K562 (cell line): ENCODE results near the gene RUVBL2. TPM values are rescaled to one million over a fixed set of nuclear protein-coding genes. Genes with fewer than 3 reads are reported as not detected.
"Not testable (repeated sequence)": the region's sequence is repeated elsewhere in the genome, so short reads cannot be mapped to it uniquely, and the experiment has no call there.

Source experiments
- ATAC-seq: fragments of 200-7000 bp; cut with Tn5 transposase; 3 replicates; pipeline ENCODE4 v1.9.1; 2020; ENCODE audit warnings: moderate library complexity
- BruUV-seq: library from RNA; stranded (reverse); fragments of 400-500 nt; replicated peaks from 2 replicates; lab custom pipeline; 2021; lab: Mats Ljungman, UMichigan
- CTCF ChIA-PET: fragments of 300-600 bp; formaldehyde crosslinking; extraction: SDS; loops from one replicate; lab custom pipeline; 2021; ENCODE audit warnings: low intra/inter-chr PET ratio; lab: Yijun Ruan, JAX
- POLR2A ChIA-PET: fragments of 300-600, 350-650 bp; sonication (Branson Sonifier 250); formaldehyde crosslinking; extraction: SDS; loops from one replicate; lab custom pipeline; 2021; ENCODE audit warnings: antibody characterized with exemption, inconsistent platforms; lab: Yijun Ruan, JAX
- DNase-seq, 4 experiments: peaks; one replicate each; pipeline versions ENCODE4 v3.0.0 to v3.0.0-alpha.2; 2011 to 2018; ENCODE audit warnings: low spot score in 3 of 4, mixed read lengths in 3 of 4; ENCODE audit errors: extremely low read depth in 1 of 4
- FAIRE-seq: peaks from 2 replicates; lab custom pipeline; 2011; peaks lifted over from hg19 to GRCh38; lab: Jason Lieb, UNC
- H2AFZ ChIP-seq: 2 replicates; pipeline ENCODE4 v1.6.0; 2011; ENCODE audit warnings: low read depth, low read length, control low read depth, inconsistent platforms
- H3K27ac ChIP-seq: fragments of 200-600 bp; 3 replicates; pipeline ENCODE4 v1.8.0; 2011; ENCODE audit warnings: low read depth, mild to moderate bottlenecking, control low read depth, inconsistent platforms, low read length, moderate library complexity, mixed read lengths; ENCODE audit errors: extremely low read depth
- H3K27me3 ChIP-seq, 2 experiments: fragments of 300-600 bp in 1 of 2; 2 replicates in 1 of 2; 3 replicates in 1 of 2; pipeline versions ENCODE4 v1.6.0 to v1.8.0; 2011; ENCODE audit warnings: inconsistent platforms in 2 of 2, low read length in 2 of 2, mild to moderate bottlenecking in 1 of 2, mixed read lengths in 1 of 2, moderate library complexity in 1 of 2; ENCODE audit not compliant: control insufficient read depth in 2 of 2, insufficient read depth in 2 of 2
- H3K36me3 ChIP-seq: fragments of 300-600 bp; 3 replicates; pipeline ENCODE4 v1.8.0; 2011; ENCODE audit warnings: mild to moderate bottlenecking, low read length, inconsistent platforms; ENCODE audit not compliant: control insufficient read depth, insufficient read depth
- H3K4me1 ChIP-seq, 2 experiments: fragments of 200-600 bp in 1 of 2; replicated peaks in 1 of 2; 2 replicates in 1 of 2; 3 replicates in 1 of 2; pipeline versions ENCODE4 v1.5.1 to v1.8.0; 2011; ENCODE audit warnings: inconsistent platforms in 2 of 2, low read length in 2 of 2, mild to moderate bottlenecking in 1 of 2, mixed read lengths in 1 of 2, moderate library complexity in 1 of 2; ENCODE audit not compliant: control insufficient read depth in 2 of 2, insufficient read depth in 2 of 2
- H3K4me2 ChIP-seq: 2 replicates; pipeline ENCODE4 v1.6.1; 2011; ENCODE audit warnings: low read length, control low read depth, inconsistent platforms, mixed read lengths; ENCODE audit not compliant: insufficient read depth
- H3K4me3 ChIP-seq: fragments of 200-600 bp; sonication (generic), shearing (Covaris generic); 2 replicates; pipeline ENCODE4 v1.5.1; 2016; ENCODE audit warnings: control low read depth, inconsistent platforms
- H3K79me2 ChIP-seq: fragments of 200-600 bp; 3 replicates; pipeline ENCODE4 v1.8.0; 2011; ENCODE audit warnings: low read length, inconsistent platforms; ENCODE audit not compliant: control insufficient read depth, insufficient read depth
- H3K9ac ChIP-seq, 2 experiments: 2 replicates each; pipeline versions ENCODE4 v1.6.0 to v1.6.1; 2011; ENCODE audit warnings: low read depth in 2 of 2, low read length in 2 of 2, control low read depth in 1 of 2, inconsistent platforms in 1 of 2, mild to moderate bottlenecking in 1 of 2, mixed read lengths in 1 of 2; ENCODE audit not compliant: insufficient read depth in 1 of 2
- H3K9me1 ChIP-seq: one replicate; pipeline ENCODE4 v1.6.0; 2011; ENCODE audit warnings: inconsistent platforms, mild to moderate bottlenecking, low read length, moderate library complexity; ENCODE audit not compliant: control insufficient read depth, insufficient read depth
- H3K9me3 ChIP-seq: replicated peaks from 2 replicates; pipeline ENCODE4 v1.5.1; 2011; ENCODE audit warnings: low read depth, low read length, inconsistent platforms; ENCODE audit not compliant: control insufficient read depth, insufficient read depth
- H4K20me1 ChIP-seq: replicated peaks from 2 replicates; pipeline ENCODE4 v1.6.1; 2011; ENCODE audit warnings: low read length, inconsistent platforms, mixed read lengths; ENCODE audit not compliant: control insufficient read depth, insufficient read depth
- WGBS: fragments of 100-300 bp; shearing (Covaris generic); methylation state at CpG from one replicate; pipeline ENCODE4 v1.1.6; 2016; ENCODE audit warnings: low coverage, mixed read lengths; ENCODE audit not compliant: insufficient coverage; ENCODE audit errors: missing lambda C conversion rate; 5-methylcytosine and 5-hydroxymethylcytosine counted together
- in situ Hi-C: fragments of 300-500 bp; cut with MboI; formaldehyde crosslinking; loops from 4 replicates; pipeline ENCODE4 v1.15.0; 2018; ENCODE audit warnings: inconsistent platforms, mixed read lengths
- intact Hi-C: fragments of 100-400 bp; cut with micrococcal nuclease; formaldehyde crosslinking; loops from 2 replicates; pipeline ENCODE4 v1.14.2; 2022
- polyA plus RNA-seq, 8 experiments: library from polyadenylated mRNA; depleted of rRNA in 4 of 8; stranded (reverse) in 5 of 8; unstranded in 3 of 8; fragments of >200 nt; fragmentation: Nextera tagmentation in 2 of 8; fragmentation: Illumina TruSeq in 1 of 8; extraction: Ambion mirVana in 2 of 8; extraction: Trizol in 1 of 8; gene quantifications; 2 replicates each; pipeline versions ENCODE4 v1.2.1 to v1.2.3, GENCODE V29; 2011 to 2014; ENCODE audit warnings: inconsistent platforms in 1 of 8, missing spikeins in 1 of 8
- total RNA-seq, 7 experiments: library from RNA; depleted of rRNA in 6 of 7; stranded (reverse); fragments of >200 nt in 6 of 7; fragmentation: Illumina TruSeq in 2 of 7; extraction: Trizol in 2 of 7; gene quantifications; 2 replicates each; pipeline versions ENCODE4 v1.2.1 to v1.2.3, GENCODE V29; 2011 to 2021; ENCODE audit warnings: low replicate concordance in 1 of 7

The RUVBL2 gene
- total and polyA plus RNA-seq, 9 of the 15 experiments (the other 6 are each of a cell fraction or from before 2014, with no cell fraction given), result 71.4 to 453 (median 237) TPM

- BruUV-seq, H3K9me3 ChIP-seq, POLR2A ChIA-PET, H3K4me3 ChIP-seq, intact Hi-C loops, H3K4me2 ChIP-seq, FAIRE-seq, H4K20me1 ChIP-seq, H2AFZ ChIP-seq, DNase-seq, H3K9me1 ChIP-seq, H3K9ac ChIP-seq, H3K27ac ChIP-seq, ATAC-seq, H3K27me3 ChIP-seq, in situ Hi-C loops, H3K36me3 ChIP-seq, H3K79me2 ChIP-seq, CTCF ChIA-PET: not testable (repeated sequence)
- 34% methylated on average over 7 of the region's 23 CpGs for WGBS
- H3K4me1 ChIP-seq, result peaks cover 6 to 11% of the 10 kb centered on the region in 2 experiments; a peak in 4 of 5 replicates
Measured at GRCh38 chr19:49025599-49025998, 31.9 kb downstream of the RUVBL2 start.

- FAIRE-seq, H3K4me3 ChIP-seq, H3K79me2 ChIP-seq, H3K27me3 ChIP-seq, H4K20me1 ChIP-seq, H3K27ac ChIP-seq, intact Hi-C loops, H2AFZ ChIP-seq, H3K9ac ChIP-seq, H3K9me3 ChIP-seq, H3K4me2 ChIP-seq, H3K36me3 ChIP-seq, BruUV-seq, CTCF ChIA-PET, in situ Hi-C loops, ATAC-seq, H3K9me1 ChIP-seq, DNase-seq, H3K4me1 ChIP-seq: not testable (repeated sequence)
- WGBS, result 20% methylated on average over 1 of the region's 9 CpGs
- POLR2A ChIA-PET, result interaction anchor here (0.6 to 0.8 kb wide), 2 partner anchors 9 to 47 kb away, joined by 3 read pairs; no protein-coding TSS in a partner anchor
Measured at GRCh38 chr19:49028686-49029085, 35.0 kb downstream of the RUVBL2 start.

GRCh38 chr19:49029749-49030148 is 36.1 kb downstream of the RUVBL2 start:
- DNase-seq, H2AFZ ChIP-seq, H4K20me1 ChIP-seq, H3K27ac ChIP-seq, in situ Hi-C loops, H3K4me1 ChIP-seq, CTCF ChIA-PET, FAIRE-seq, POLR2A ChIA-PET, H3K27me3 ChIP-seq, H3K9me1 ChIP-seq, H3K4me2 ChIP-seq, ATAC-seq, H3K36me3 ChIP-seq, intact Hi-C loops, H3K9me3 ChIP-seq, BruUV-seq, H3K9ac ChIP-seq, H3K4me3 ChIP-seq, H3K79me2 ChIP-seq: not testable (repeated sequence)
- 48% methylated on average over 7 of the region's 14 CpGs for WGBS

GRCh38 chr19:49030323-49030722 is 36.6 kb downstream of the RUVBL2 start:
- intact Hi-C loops, POLR2A ChIA-PET, H3K79me2 ChIP-seq, H3K9me1 ChIP-seq, H3K9ac ChIP-seq, H3K9me3 ChIP-seq, H4K20me1 ChIP-seq, H3K36me3 ChIP-seq, H3K4me2 ChIP-seq, DNase-seq, in situ Hi-C loops, BruUV-seq, H2AFZ ChIP-seq, H3K27me3 ChIP-seq, H3K4me1 ChIP-seq, ATAC-seq, FAIRE-seq, H3K27ac ChIP-seq, CTCF ChIA-PET, H3K4me3 ChIP-seq: not testable (repeated sequence)
- WGBS, result 30% methylated on average over 4 of the region's 8 CpGs
